Mucosa of gallbladder (tissue), 1 donor: ENCODE measurements around the gene VWA3B. TPM values are rescaled to one million over a fixed set of nuclear protein-coding genes. Genes with fewer than 3 reads are reported as not detected.
"Not testable (repeated sequence)": the region's sequence is repeated elsewhere in the genome, so short reads cannot be mapped to it uniquely, and the experiment has no call there.

Experiments
- DNase-seq: peaks from one replicate; pipeline ENCODE4 v3.0.0-alpha.2; 2020; ENCODE audit warnings: low spot score
- total RNA-seq: library from RNA; stranded (reverse); gene quantifications from one replicate; pipeline ENCODE4 v1.2.1, GENCODE V29; 2021
- donor health status: DM: no; HTN: no; CAD: no.

VWA3B gene, protein sequence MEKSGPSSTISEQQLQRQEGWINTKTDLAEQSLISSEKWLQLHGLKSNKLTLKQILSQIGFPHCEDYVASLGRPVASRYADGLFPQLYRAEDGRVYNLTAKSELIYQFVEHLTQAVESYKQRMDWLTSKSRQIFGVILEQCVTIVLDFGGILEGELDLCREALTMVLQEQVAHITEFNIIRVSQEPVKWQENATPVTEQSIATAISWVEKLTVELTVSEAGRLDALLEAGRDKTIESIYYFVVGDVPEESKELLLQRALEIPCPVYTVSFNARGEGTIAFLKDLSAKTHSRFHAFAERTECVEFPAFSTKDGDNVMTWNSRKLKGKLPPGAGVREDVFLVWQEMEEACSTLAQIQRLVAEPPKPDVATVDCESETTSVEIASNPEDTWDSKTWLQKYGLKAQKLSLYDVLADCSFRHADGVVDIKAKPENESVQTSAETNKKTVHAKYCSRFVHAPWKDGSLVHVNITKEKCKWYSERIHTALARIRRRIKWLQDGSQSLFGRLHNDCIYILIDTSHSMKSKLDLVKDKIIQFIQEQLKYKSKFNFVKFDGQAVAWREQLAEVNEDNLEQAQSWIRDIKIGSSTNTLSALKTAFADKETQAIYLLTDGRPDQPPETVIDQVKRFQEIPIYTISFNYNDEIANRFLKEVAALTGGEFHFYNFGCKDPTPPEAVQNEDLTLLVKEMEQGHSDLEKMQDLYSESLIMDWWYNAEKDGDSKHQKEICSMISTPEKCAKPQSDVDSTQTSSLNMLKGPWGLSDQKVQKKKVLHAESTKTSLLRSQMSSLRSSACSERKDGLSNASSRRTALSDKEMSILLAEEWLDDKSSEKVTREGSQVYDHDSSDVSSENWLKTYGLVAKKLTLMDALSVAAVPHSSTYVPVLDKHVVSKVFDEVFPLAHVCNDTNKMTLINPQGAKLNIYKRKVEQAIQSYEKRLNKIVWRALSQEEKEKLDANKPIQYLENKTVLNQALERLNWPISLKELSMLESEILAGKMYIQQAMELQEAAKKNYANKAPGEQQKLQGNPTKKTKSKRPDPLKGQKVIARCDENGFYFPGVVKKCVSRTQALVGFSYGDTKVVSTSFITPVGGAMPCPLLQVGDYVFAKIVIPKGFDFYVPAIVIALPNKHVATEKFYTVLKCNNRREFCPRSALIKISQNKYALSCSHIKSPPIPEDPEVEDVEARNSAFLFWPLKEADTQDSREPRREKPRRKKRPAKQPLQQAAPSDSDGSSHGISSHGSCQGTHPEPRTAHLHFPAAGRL (N-terminal part only)
- 0.58 TPM for total RNA-seq

DNA sequence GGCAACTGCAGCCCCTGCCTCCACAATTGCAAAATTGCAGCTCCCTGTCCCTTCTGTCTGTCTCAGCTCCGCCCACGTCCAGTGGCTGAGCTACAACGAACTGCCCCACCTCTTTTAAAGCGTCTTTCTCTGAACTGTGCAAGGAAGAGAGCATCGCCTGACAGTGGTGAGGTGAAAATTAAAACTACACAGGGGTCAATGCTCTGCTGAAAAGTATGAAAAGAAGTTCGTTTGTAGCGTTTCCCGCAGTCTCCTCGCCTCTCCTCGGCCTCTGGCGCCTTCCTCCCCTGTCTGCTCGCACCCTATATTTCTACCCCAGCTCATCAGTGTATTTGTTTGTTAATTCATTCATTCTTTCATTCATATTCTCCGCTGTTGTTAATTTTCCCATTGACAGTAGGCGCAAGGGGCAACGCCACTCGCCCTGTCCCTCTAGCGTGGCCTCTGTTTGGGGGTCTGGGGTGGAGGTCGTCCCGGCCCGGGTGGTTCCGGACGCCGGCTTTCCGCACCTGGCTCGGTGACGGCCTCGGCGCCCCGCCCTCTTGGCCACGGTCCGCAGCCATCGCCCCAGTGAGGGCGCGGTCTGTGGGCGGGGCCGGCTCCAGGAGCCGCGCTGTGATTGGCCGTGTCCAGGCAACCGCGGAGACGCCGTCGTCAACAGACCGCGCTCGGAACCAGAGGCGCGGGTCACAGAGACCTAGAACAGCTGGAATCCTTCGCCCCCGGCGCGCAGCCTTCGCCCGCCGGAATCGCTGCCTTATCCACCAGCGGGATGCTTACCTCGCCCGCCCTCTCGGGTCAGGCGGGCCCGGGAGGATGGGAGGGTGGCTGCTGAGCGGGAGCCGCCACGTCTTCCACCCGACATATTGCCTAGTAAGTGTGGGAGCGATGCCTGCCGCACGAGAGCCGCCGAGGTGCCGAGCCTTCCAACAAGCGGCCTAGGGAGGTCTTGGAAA, at the start of gene VWA3B:
Gene VWA3B (plus strand): TSS at position 677 of the 956 bp plus-strand sequence. CDS start 5,926 bp downstream, outside the sequence.
- DNase-seq, result peak; percentile 78

DNA sequence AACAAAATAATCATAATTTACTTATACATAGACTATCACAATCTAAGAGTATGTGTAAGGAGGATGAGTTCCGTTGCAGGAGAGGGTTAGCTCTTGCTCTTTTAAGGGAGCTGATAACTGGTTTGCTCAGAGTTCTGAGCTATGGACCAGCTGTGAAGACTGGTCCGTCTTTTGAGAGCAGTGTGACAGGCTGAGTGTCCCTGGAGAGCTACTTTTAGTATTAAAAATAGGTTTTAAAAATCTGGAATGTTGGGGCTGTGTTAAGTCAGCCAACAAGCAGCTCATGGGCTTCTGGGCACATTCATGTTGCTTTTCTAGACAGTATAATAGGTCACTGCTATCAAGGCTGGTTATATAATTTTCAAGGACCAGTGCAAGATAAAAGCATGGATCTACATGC, 49.8 kb upstream of the VWA3B start:
- DNase-seq, result no peak

DNA sequence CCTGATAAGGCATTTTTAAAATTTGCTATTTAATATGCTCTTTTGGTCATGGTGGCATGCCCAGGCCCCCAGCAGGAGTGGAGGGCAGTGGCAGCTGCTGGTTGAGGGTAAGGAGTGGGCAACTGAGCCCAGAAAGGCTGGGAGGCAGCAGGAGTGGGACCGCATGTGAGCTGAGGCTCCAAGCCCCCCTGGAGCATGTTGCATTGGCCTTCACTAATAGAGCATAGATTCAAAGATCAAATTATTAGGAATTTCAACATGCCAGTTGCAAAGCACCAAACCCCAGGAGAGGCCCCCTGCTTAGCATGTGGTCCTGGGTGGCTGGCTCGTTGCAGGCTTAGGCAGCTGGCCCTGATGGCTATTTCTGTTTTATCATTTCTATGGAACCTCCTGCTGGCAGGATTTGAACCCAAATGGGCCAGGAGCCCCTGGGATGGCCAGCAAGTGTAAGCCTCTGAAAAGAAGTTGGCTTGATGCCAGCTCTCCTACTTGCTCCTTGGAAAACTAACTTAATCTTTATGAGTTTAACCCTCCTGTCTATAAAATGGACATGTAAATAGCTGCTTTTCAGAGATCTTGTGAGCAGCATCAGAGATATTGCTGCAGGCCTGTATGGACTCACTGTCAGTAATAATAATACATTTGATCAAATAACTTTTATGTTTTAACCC, 49.2 kb upstream of the VWA3B start:
- DNase-seq, result no peak

DNA sequence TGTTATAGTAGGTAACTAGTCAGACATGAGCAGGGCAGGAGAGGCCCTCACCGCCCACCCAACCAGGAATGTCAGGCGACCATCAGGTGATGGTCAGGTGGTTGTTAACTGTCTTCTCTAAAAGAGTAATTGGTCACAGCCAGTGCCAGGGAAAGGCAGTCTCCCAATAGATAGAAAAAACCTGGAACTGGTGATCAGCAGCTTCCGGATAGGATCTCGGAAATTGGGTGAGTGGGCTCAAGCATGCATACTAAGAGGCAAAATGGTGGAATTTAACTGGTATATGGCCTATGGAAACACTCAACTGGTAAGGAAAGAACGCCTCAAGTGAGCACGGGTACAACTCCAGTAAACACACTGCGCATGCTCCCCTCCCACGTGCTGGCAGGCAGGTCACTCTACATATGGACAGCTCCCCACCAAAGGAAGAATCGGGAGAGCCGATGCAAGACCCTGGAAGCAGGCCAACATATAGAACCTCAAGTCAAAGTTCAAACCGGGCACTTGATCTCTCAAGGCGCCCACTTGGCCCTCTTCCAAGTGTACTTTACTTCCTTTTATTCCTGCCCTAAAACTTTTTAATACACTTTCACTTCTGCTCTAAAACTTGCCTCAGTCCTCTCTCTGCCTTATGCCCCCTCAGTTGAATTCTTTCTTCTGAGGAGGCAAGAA, 47.7 kb upstream of the VWA3B start:
- peak; percentile 38 for DNase-seq

DNA sequence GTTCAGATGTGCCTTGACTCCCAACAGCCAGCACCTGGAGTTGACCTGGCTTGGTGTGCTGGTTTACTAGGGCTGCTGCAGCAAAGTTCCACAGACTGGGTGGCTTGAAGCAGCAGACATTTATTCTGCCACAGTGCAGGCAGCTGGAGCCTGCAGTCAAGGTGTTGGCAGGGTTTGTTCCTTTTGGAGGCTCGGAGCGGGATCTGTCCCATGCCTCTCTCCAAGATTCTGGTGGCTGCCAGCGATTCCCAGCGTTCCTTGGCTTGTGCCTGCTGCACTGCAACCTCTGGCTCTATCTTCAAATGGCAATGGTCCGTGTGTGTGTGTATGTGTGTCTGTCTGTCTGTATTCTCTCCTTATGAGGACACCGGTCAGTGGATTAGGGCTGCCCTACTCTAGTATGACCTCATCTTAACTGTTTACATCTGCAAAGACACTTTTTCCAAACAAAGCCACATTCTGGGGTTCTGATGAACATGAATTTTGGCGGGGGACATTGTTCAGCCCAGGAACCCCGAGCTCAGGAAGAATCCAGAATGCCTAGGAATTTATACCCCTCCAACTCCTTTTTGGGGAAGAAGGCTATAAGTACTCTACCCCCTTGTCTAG, 46.5 kb upstream of the VWA3B start:
- DNase-seq, result no peak

DNA sequence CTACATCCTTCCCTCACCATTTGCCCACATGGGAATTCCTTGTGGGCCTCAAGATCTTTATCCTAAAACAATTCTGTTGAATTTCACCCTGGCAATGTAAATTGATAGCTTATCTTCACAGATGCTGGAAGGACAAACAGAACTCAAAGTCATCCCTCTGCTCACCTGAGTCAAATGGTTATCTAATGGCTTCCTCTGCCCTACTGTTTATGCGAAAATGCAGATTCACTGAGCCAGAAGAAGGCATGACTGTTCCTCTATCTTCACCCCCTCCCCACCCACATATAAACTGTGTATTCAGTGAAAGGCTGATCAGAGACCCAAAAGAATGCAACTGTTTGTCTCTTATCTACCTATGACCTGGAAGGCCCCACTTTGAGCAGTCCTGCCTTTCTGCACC, 43.9 kb upstream of the VWA3B start:
- no peak for DNase-seq

DNA sequence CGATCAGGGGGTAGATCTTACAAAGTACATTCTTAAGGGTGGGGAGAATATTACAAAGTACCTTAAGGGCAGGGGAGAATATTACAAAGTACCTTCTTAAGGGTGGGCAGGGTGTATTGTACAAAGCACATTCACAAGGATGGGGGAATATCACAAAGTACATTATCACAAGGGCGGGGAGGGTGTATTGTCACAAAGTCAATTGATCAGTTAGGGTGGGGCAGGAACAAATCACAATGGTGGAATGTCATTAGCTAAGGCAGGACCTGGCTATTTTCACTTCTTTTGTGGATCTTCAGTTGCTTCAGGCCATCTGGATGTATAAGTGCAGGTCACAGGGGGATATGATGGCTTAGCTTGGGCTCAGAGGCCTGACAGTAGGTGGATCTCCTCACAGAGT, 42.2 kb upstream of the VWA3B start:
- DNase-seq, result not testable (repeated sequence)

DNA sequence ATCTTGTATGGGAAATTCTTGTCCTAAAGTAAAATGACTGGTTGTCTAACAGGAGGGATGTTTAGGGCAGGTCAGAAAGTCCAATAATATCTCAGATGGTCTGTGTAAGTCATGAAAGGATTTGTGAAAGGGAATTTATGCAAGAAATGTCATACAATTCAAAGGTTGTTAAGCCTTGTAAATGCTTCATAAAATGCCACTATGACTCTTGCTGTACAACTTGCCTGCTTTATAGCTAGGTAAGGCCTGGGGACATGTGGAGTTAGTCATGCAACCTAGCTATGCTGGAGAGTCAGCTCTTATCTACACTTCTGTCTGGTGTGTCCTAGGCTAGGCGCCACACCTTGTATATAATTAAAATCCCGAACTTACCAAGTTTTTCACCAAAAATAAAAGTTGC, 36.9 kb upstream of the VWA3B start:
- no peak for DNase-seq

DNA sequence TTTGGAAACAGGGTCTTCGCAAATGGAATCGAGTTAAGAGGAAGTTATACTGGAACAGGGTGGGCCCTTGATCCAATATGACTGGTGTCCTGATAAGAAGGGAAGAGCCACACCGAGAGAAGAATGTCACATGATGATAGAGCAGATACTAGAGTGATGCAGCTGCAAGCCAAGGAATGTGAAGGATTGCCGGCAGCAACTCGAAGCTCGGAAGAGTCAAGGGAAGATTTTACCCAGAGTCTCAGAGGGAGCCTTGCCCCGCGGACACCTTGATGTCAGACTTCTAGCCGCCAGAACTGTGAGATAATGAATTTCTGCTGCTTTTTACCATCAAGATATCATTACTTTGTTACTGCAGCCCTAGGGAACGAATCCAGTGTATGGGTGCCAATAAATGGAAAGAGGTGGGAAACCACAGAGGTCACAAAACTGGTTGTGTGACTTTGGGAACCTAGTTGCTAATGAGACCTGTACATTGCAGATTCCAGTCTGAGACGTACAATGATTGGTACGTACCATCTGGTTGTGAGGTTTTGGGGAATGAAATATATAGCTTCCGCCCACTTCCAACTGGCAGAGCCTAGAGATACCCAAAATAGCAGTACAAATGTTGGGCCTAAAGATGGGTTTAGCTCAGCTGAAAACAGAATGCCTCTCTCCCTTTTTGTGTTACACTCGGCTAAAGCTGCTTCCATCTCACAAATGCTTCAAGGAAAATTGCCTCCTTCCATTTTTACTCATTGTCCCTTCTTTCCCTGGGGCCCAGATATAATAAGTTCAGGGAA, 28.6 kb upstream of the VWA3B start:
- DNase-seq, result no peak

DNA sequence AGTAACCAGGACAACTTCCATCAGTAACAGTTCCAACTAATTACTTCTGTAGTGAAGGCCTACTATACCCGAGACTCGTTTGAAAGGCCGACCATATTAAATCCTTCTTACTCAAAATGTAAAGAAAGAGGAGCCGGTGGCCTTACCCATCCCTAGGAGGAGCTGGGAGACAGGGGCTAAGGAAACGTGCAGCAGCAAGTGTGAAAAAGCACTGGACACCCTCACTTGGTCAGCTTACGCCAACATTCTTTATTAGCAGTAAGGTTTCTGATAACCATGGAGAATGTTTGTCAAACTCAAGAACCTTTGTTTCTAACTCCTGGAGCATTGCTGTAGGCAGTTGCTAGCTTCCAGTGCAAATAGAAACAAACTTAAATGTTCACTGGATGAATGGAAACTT, 26.7 kb upstream of the VWA3B start:
- DNase-seq, result no peak

DNA sequence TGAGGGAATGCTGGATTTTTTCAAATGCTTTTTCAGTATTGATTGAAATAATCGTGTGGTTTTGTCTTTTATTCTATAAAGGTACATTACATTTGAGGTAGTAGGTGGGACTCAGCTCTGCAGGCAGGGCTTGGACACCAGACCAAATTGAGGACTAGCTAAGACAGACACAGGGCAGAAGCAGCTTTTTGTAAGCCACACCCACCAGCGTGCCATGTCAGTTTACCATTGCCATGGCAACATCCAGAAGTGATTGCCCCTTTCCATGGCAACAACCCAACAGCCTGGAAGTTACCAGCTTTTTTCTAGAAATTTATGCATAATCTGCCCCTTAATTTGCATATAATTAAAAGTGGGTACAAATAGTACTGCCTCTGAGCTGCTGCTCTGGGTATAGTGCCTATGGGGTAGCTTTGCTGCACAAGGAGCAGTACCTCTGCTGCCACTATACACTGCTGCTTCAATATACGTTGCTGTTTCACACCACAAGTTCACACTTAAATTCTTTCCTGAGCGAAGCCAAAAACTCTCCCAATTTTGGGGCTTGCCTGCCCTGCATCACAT, 23.6 kb upstream of the VWA3B start:
- DNase-seq, result no peak

DNA sequence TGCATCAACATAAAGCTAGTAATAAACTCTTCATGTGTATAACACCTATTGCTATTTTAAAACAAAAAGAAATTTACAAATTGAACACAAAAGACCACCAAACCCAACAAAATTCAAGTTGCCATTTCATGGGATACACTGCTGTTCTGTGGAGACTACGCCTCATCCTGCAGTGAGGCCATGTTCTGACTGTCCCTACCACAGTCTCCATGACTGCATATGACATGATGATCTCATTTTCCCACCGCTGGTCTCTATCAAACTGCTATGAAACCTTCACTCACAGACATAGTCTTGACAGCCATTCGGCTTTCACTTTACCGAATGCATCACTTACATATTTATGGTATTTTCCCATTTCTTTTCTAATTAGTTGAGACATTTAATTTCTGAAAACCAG, 21.2 kb upstream of the VWA3B start:
- no peak for DNase-seq

DNA sequence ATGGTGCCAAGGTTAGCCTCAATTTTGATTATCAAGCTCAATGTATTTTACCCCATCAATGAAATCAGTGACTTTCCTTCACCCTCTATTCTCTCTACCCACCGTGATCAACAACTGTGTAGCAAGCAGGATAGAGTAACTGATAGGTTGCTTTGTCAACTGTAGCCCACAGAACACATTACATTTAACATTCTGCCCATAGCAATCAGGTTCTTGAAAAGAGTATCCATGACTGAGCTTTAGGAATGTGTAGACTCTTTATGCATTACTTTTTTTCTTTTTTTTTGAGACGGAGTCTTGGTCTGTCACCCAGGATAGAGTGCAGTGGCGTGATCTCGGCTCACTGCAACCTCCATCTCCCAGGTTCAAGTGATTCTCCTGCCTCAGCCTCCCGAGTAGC, 19.8 kb upstream of the VWA3B start:
- no peak for DNase-seq

DNA sequence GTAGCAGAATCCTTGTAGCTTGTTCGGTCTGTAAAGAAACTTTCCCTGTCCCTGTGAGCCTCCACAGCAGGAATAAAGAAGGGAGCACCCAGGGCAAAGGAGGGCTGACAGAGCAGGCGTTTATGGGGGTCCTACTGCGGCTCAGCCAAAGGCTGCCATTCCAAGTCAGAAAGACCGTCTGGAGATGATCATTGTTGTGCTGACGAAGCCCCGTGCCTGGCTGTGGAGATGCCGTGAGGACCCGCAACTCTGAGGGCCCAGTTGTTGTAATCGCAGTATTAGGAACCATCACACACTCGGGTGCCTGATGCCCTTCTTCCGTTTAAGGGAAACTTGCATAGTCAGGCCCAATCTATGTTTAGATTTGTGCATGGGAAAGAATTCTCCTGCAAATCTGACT, 16.9 kb upstream of the VWA3B start:
- no peak for DNase-seq

DNA sequence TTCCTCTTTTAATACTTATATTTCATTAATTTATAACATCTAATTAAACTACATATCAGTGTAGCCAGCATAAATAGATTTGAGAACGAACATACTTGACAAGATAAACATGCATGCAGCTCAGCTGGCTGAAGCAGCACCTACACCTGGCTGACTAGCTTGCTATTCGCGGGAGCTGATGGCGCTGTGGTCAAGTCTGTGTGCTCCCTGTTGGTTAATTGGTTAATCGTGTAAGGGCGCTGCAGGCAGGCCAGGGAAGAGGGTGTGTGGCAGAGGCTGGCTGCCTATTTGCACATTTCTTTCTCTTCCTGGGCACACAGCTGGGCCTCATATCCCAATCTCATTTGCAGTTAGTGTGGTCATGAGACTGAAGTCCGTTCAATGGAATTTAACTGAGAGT, 14.5 kb upstream of the VWA3B start:
- no peak for DNase-seq

DNA sequence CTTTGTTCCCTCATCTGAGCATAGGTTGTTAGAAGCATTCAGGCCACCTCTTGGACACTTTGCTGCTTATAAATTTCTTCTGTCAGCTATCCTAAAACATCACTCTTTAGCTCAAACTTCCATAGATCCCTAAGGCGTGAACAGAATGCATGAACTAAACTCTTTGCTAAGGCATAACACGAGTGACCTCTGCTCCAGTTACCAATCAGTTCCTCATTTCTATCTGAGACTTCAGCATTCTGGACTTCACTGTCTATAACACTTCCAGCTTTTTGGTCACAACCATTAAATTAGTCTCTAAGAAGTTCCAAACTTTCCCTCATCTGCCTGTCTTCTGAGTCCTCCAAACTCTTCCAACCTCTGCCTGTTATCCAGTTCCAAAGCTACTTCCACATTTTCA, 8.3 kb upstream of the VWA3B start:
- DNase-seq, result no peak

DNA sequence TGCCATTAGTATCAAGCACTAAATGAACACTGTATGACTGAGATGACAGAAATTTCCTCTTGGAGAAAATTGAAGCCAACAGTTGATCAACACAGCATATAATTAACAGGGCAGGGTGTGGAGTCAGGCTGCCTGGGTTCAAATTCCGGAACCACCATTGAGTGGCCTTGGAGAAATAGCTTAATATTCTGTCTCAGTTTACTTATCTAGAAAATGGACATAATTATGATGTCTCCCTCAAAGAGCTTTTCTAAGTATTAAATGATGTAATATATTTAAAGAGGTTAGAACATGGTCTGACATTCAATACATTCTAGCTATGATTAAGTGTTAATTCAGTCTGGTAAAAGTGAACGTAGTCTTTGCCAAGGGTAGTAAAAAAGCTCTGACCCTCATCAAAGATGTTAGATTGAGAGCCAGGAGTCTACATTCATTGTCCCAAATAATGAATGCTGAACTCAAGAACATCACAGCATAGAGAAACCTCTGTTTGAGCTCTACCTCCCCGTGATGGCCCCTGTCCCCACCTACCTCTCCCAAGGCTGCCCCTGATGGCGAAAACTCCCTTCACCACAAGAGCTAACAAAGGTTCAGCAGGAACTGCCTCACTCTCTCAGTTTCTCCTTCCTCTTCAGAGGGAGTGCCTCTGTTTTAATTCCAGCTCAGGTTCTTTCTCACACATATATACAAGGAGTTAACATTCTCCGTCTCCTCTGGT, 2.7 kb upstream of the VWA3B start:
- no peak for DNase-seq

DNA sequence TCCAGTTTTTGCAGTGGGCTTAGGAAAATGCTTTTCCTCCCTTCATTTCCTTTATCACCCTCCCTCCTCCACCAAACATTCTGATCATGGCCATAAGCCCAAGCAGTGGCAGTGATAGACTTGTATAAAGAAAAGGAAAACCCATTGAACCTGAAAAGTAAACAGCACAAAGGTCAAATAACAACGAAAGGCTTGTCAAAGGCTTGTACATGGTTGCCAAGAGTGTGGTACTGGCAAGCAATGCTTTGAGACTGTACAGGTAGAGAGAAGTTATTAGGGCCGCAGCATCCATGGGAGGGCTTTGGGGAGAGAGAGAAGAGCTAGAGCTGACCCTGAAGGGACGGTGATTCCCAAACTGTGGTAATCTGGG, 2.1 kb upstream of the VWA3B start:
- DNase-seq, result peak; percentile 44
